GM12874 (cell line): ENCODE results near the gene CNNM2.

Experiments
- TF ChIP-seq, protein P1 (sequence below): IDR thresholded peaks from 2 replicates; pipeline ENCODE4 v1.5.1; 2011; ENCODE audit warnings: low read depth, mild to moderate bottlenecking, control low read depth, low read length, moderate library complexity; ENCODE audit not compliant: insufficient read depth

The CNNM2 gene

DNA sequence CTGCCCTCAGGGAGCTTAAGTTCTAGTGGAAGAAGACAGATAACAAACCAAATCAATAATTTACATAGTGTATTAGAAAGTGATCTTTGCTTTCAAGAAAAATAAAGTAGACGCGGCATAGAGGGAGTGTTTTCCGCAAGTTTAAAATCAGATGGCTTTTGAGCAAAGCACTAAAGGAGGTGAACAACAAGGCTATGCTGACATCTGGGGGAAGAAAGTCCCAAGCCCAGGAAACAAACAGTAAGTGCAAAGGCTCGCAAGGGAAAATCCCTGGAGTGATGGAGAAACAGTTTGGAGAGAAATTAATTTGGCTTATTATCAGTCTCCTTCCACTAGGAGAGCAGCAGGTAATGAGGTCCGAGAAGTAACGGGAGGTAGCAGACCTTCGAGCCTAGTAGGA lies 1.9 kb upstream of the CNNM2 start:
- TF ChIP-seq, protein P1, sequence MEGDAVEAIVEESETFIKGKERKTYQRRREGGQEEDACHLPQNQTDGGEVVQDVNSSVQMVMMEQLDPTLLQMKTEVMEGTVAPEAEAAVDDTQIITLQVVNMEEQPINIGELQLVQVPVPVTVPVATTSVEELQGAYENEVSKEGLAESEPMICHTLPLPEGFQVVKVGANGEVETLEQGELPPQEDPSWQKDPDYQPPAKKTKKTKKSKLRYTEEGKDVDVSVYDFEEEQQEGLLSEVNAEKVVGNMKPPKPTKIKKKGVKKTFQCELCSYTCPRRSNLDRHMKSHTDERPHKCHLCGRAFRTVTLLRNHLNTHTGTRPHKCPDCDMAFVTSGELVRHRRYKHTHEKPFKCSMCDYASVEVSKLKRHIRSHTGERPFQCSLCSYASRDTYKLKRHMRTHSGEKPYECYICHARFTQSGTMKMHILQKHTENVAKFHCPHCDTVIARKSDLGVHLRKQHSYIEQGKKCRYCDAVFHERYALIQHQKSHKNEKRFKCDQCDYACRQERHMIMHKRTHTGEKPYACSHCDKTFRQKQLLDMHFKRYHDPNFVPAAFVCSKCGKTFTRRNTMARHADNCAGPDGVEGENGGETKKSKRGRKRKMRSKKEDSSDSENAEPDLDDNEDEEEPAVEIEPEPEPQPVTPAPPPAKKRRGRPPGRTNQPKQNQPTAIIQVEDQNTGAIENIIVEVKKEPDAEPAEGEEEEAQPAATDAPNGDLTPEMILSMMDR: no peak

DNA sequence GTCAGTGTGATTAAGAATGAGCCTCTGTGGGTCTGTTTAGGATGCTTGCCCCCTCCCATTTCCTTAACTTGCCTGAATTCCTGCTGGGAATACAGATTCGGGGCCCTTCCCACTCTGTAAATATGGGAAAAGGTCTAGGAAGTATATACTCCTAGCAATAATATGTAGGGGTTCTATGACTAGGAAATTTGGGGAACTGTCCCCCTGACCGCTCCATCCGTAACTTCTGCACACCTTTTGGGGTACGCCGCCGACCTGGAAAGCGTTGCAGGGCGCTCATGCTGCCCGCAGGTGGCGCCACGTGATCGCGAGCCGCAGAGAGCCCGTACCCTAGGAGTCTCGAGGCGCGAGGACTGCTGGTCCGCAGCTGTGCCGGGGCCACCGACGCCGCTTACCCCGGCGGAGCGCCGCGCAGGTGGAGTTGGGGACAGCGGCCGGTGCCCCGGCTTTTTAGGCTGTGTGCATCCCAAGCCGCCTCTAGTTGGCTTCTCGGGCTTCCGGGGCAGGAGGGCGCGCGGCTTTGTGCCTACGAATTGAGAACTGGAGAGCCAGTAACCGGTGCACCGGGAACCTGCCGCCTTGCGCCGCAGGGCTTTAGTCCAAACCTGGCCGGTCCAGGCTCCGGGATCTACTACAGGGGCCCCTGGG lies 656 bp upstream of the CNNM2 start:
- TF ChIP-seq, protein P1: peak; percentile 99

- TF ChIP-seq, protein P1: peak; percentile 24; the same call in 1 of the 2 replicates
Observed at GRCh38 chr10:102918817-102919245, 737 bp downstream of the CNNM2 start.

GRCh38 chr10:102919246-102919959 lies 1.3 kb downstream of the CNNM2 start:
- TF ChIP-seq, protein P1: no peak

GRCh38 chr10:102919992-102920739 lies 2.1 kb downstream of the CNNM2 start:
- TF ChIP-seq, protein P1: no peak

- TF ChIP-seq, protein P1: no peak
Observed at GRCh38 chr10:102923601-102924000, 5.5 kb downstream of the CNNM2 start.

GRCh38 chr10:102926842-102927241 lies 8.7 kb downstream of the CNNM2 start:
- TF ChIP-seq, protein P1: no peak
